ENCODE data around the gene HYAL3. TPM values are rescaled to one million over a fixed set of nuclear protein-coding genes. Genes with fewer than 3 reads are reported as not detected.
"Not testable (repeated sequence)": the region's sequence is repeated elsewhere in the genome, so short reads cannot be mapped to it uniquely, and the experiment has no call there.

HYAL3 gene
- total RNA-seq, 1 donor from 2014 or later: 9.6 TPM

GRCh38 chr3:50314816-50315215 is 15.6 kb upstream of the HYAL3 start:
- no peak for DNase-seq (ENCODE audit: low read depth, low spot score)

- no peak for DNase-seq (ENCODE audit: low read depth, low spot score)
These were observed 15.1 kb upstream of the HYAL3 start for GRCh38 chr3:50314342-50314741.

DNA sequence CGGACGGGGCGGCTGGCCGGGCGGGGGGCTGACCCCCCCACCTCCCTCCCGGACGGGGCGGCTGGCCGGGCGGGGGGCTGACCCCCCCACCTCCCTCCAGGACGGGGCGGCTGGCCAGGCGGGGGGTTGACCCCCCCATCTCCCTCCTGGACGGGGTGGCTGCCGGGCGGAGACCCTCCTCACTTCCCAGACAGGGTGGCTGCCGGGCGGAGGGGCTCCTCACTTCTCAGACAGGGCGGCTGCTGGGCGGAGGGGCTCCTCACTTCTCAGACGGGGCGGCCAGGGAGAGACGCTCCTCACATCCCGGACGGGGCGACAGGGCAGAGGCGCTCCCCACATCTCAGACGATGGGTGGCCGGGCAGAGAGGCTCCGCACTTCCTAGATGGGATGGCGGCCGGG is 12.8 kb upstream of the HYAL3 start:
- DNase-seq (ENCODE audit: low read depth, low spot score): not testable (repeated sequence)

DNA sequence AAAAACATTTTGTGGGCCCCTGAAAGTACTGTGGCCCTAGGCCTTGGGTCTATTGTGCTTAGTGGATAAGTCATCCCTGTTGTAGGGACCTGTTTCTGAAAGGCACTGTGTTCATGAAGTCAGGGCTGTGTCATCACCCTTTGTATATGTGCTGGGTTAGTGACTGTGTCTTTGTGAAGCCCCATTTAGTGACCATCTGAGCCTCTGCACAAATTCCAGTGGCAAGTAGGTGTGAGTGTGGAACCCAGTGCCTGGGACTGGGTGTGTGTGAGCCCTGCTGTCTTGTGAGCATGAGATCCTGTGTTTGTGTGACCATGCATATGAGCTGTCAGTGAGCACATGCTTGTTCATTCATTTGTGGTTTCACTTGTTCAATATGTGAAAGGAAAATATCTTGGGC is 5.4 kb upstream of the HYAL3 start:
- no peak for DNase-seq (ENCODE audit: low read depth, low spot score)

- no peak for DNase-seq (ENCODE audit: low read depth, low spot score)
These were observed 4.0 kb upstream of the HYAL3 start, which contains the start of gene HYAL1 for GRCh38 chr3:50303013-50303815. TSS of gene HYAL1 (minus strand) at chr3:50303574. CDS start at chr3:50302956, 618 bp downstream.

- no peak for DNase-seq (ENCODE audit: low read depth, low spot score)
These were observed 3.1 kb upstream of the HYAL3 start for GRCh38 chr3:50302095-50303012.

- no peak for DNase-seq (ENCODE audit: low read depth, low spot score)
These were observed 1.6 kb upstream of the HYAL3 start for GRCh38 chr3:50300681-50301254.

GRCh38 chr3:50299929-50300680 is 900 bp upstream of the HYAL3 start:
- DNase-seq (ENCODE audit: low read depth, low spot score): no peak

DNA sequence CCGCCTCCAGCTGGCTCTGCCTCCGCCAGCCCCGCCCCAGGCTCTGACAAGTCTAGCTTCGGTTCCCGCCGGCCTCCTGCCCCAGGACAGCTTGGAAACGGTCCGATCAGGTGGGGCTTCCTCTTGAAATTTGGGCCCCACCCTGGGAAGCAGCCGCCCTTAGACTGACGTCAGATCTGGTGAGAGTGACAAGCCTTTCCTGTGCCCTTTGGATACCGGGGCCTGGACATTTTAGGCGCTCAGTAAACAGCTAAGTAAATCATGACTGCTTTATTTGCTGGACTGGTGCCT is 378 bp upstream of the HYAL3 start:
- no peak for DNase-seq (ENCODE audit: low read depth, low spot score)

DNA sequence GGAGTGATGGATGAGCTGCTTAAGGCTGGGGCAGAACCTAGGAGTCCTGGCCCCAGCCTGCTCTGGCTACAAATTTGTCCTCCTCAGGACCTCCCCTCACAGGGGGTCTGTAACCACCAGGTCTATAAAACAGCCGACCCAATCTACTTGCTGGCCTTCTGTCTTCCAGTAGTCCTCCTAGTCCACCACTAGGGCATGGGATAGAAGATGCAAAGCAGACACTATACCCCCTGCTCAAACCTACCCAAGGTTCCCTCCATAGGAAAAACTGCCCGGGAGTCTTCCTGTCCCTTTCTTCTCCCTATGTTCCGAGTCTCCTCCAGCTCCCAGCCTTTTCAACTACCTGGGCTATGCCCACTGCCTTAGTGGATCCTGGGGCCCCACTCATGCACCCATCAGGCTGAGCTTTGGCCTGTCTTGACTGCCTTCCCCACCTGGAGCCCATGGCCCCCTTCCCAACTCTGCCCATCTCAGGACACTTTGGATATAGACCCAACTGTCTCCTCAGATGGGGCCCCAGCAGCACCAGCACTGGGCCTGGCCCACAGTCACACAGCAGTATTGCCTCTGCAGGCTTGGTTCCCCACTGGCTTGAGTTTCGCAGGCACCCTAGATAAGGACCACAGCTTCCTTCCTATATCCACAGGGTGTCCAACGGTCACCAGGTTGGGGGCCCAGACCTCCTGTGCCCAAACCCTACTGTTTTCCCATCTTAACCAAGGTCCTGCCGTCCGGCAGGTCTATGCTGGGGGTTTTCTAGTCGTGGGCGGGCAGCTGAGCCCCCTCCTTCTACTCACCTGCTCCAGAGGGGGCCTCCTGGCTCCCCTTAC is 1.1 kb downstream of the HYAL3 start:
- DNase-seq (ENCODE audit: low read depth, low spot score): no peak

- no peak for DNase-seq (ENCODE audit: low read depth, low spot score)
These were observed 1.8 kb downstream of the HYAL3 start for GRCh38 chr3:50297384-50297775.

- DNase-seq (ENCODE audit: low read depth, low spot score): no peak
These were observed 2.4 kb downstream of the HYAL3 start for GRCh38 chr3:50296721-50297383.

GRCh38 chr3:50295553-50296431 is 3.4 kb downstream of the HYAL3 start:
- DNase-seq (ENCODE audit: low read depth, low spot score): no peak

GRCh38 chr3:50294492-50295403 is 4.5 kb downstream of the HYAL3 start:
- DNase-seq (ENCODE audit: low read depth, low spot score): no peak

DNA sequence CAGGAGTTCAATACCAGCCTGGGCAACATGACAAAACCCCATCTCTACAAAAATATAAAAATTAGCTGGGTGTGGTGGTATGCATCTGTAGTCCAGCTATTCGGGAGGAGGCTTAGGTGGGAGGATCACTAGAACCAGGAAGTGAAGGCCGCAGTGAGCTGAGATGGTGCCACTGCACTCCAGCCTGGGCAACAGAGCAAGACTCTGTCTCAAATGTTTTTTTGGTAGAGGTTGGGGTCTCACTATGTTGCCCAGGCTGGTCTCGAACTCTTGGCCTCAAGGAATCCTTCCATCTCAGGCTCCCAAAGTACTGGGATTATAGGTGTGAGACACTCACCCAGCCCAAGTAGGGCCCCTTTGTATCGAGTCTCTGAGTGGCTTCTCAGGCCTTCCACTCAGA is 5.1 kb downstream of the HYAL3 start:
- no peak for DNase-seq (ENCODE audit: low read depth, low spot score)

GRCh38 chr3:50293079-50293801 is 6.0 kb downstream of the HYAL3 start:
- DNase-seq (ENCODE audit: low read depth, low spot score): no peak
